DND-41 (cell line): ENCODE results near the gene SYCP1.

Experiments
- ATAC-seq: fragments of 200-7000 bp; cut with Tn5 transposase; 3 replicates; pipeline ENCODE4 v1.9.1; 2021; ENCODE audit warnings: low read depth; ENCODE audit not compliant: insufficient read depth
- DNase-seq: peaks from one replicate; pipeline ENCODE4 v3.0.0-alpha.2; 2020
- H2AFZ ChIP-seq: 2 replicates; pipeline ENCODE4 v1.6.0; 2012; ENCODE audit warnings: low read depth, low read length
- H3K27ac ChIP-seq: 2 replicates; pipeline ENCODE4 v1.5.1; 2012; ENCODE audit warnings: low read length, inconsistent platforms
- H3K27me3 ChIP-seq: fragments of 200-600 bp; sonication (generic); 2 replicates; pipeline ENCODE4 v1.6.0; 2012; ENCODE audit warnings: low read length, mild to moderate bottlenecking, inconsistent platforms; ENCODE audit not compliant: insufficient read depth, poor library complexity
- H3K36me3 ChIP-seq: 2 replicates; pipeline ENCODE4 v1.5.1; 2012; ENCODE audit warnings: low read length, inconsistent platforms; ENCODE audit not compliant: insufficient read depth
- H3K4me1 ChIP-seq: 2 replicates; pipeline ENCODE4 v1.5.1; 2012; ENCODE audit warnings: mild to moderate bottlenecking, low read length; ENCODE audit not compliant: insufficient read depth
- H3K4me2 ChIP-seq: 2 replicates; pipeline ENCODE4 v1.6.0; 2012; ENCODE audit warnings: mild to moderate bottlenecking, moderate library complexity, low read length, inconsistent platforms; ENCODE audit not compliant: insufficient read depth
- H3K4me3 ChIP-seq, 2 experiments: fragments of 200-600 bp in 1 of 2; shearing (Covaris generic) in 1 of 2; 2 replicates each; pipeline ENCODE4 v1.5.1; 2012 to 2016; ENCODE audit warnings: inconsistent platforms in 2 of 2, low read length in 2 of 2, mild to moderate bottlenecking in 2 of 2, low read depth in 1 of 2, moderate library complexity in 1 of 2
- H3K79me2 ChIP-seq: 2 replicates; pipeline ENCODE4 v1.6.0; 2012; ENCODE audit warnings: low read length, inconsistent platforms; ENCODE audit not compliant: insufficient read depth
- H3K9ac ChIP-seq: 2 replicates; pipeline ENCODE4 v1.6.0; 2012; ENCODE audit warnings: low read depth, mild to moderate bottlenecking, inconsistent platforms, low read length, moderate library complexity
- H3K9me3 ChIP-seq: 2 replicates; pipeline ENCODE4 v1.5.1; 2012; ENCODE audit warnings: low read length, moderate library complexity, mild to moderate bottlenecking, inconsistent platforms; ENCODE audit not compliant: insufficient read depth, severe bottlenecking
- H4K20me1 ChIP-seq: 2 replicates; pipeline ENCODE4 v1.6.0; 2012; ENCODE audit warnings: low read length; ENCODE audit not compliant: insufficient read depth
- CTCF ChIP-seq: IDR thresholded peaks from 2 replicates; pipeline ENCODE4 v1.5.1; 2012; ENCODE audit warnings: borderline replicate concordance, low read length, moderate library complexity, mild to moderate bottlenecking; ENCODE audit not compliant: poor library complexity, severe bottlenecking; ENCODE audit errors: extremely low read depth
- EZH2 ChIP-seq: IDR thresholded peaks from 3 replicates; pipeline ENCODE4 v1.6.1; 2012; ENCODE audit warnings: borderline replicate concordance, low read depth, mild to moderate bottlenecking, moderate library complexity, low read length, inconsistent platforms; ENCODE audit not compliant: severe bottlenecking

The SYCP1 gene

GRCh38 chr1:114976891-114977290 is 122.2 kb downstream of the SYCP1 start:
- H2AFZ ChIP-seq = no peak overlapping the region
- H3K9me3 ChIP-seq = no peaks in the 10 kb centered on the region
- H3K4me3 ChIP-seq = no peak overlapping the region
- no peak for ATAC-seq
- H3K9ac ChIP-seq = no peak overlapping the region
- no peak for DNase-seq
- H4K20me1 ChIP-seq = no peaks in the 10 kb centered on the region
- H3K4me1 ChIP-seq = no peaks in the 10 kb centered on the region
- no peak overlapping the region for H3K27ac ChIP-seq
- TF ChIP-seq CTCF (no peak), EZH2 (no peak)
- H3K27me3 ChIP-seq = peaks cover 3% of the 10 kb centered on the region
- no peak overlapping the region for H3K4me2 ChIP-seq
- no peaks in the 10 kb centered on the region for H3K36me3 ChIP-seq
- H3K79me2 ChIP-seq = no peaks in the 10 kb centered on the region

GRCh38 chr1:114979278-114979891 is 124.7 kb downstream of the SYCP1 start:
- Histone ChIP-seq H2AFZ (no peak overlapping the region), H3K27ac (no peak overlapping the region), H3K36me3 (no peaks in the 10 kb centered on the region), H3K27me3 (peaks cover 3% of the 10 kb centered on the region), H3K9ac (no peak overlapping the region), H3K79me2 (no peaks in the 10 kb centered on the region), H3K4me1 (no peaks in the 10 kb centered on the region), H4K20me1 (no peaks in the 10 kb centered on the region), H3K9me3 (no peaks in the 10 kb centered on the region), H3K4me3 (no peak overlapping the region), H3K4me2 (no peak overlapping the region)
- ATAC-seq (peak; percentile 57; the same call in 1 of the 3 replicates), DNase-seq (peak; percentile 65)
- TF ChIP-seq EZH2 = no peak
- peak; percentile 82 for TF ChIP-seq CTCF

- TF ChIP-seq CTCF (no peak), EZH2 (no peak)
- Histone ChIP-seq H3K4me3 (no peak overlapping the region), H3K27me3 (peaks cover 3% of the 10 kb centered on the region), H3K4me2 (no peak overlapping the region), H3K36me3 (no peaks in the 10 kb centered on the region), H3K79me2 (no peaks in the 10 kb centered on the region), H3K9ac (no peak overlapping the region), H3K4me1 (no peaks in the 10 kb centered on the region), H3K9me3 (no peaks in the 10 kb centered on the region), H2AFZ (no peak overlapping the region), H4K20me1 (no peaks in the 10 kb centered on the region), H3K27ac (no peak overlapping the region)
- DNase-seq = no peak
- ATAC-seq = no peak
Observed at GRCh38 chr1:114982251-114982650, 127.6 kb downstream of the SYCP1 start.

- H3K9me3 ChIP-seq = peaks cover 13% of the 10 kb centered on the region
- H3K4me1 ChIP-seq = no peaks in the 10 kb centered on the region
- ATAC-seq (no peak), DNase-seq (no peak)
- no peak overlapping the region for H3K4me3 ChIP-seq
- no peaks in the 10 kb centered on the region for H4K20me1 ChIP-seq
- no peaks in the 10 kb centered on the region for H3K27me3 ChIP-seq
- H3K36me3 ChIP-seq = no peaks in the 10 kb centered on the region
- no peak overlapping the region for H2AFZ ChIP-seq
- H3K79me2 ChIP-seq = no peaks in the 10 kb centered on the region
- no peak overlapping the region for H3K27ac ChIP-seq
- H3K4me2 ChIP-seq = no peak overlapping the region
- no peak for TF ChIP-seq CTCF
- no peak for TF ChIP-seq EZH2
- no peak overlapping the region for H3K9ac ChIP-seq
Observed at GRCh38 chr1:114986286-114986685, 131.6 kb downstream of the SYCP1 start.
